Keratinocyte (primary cell): ENCODE results near the gene SPATA12. TPM values are rescaled to one million over a fixed set of nuclear protein-coding genes. Genes with fewer than 3 reads are reported as not detected.

Experiments
- DNase-seq: peaks from one replicate; pipeline ENCODE4 v3.0.0-alpha.2; 2011; ENCODE audit warnings: low read depth, missing footprints, low spot score
- FAIRE-seq: peaks from 2 replicates; lab custom pipeline; 2011; peaks lifted over from hg19 to GRCh38; lab: Jason Lieb, UNC
- H2AFZ ChIP-seq: 2 replicates; pipeline ENCODE4 v1.6.0; 2012; ENCODE audit warnings: low read length, control low read depth, inconsistent platforms; ENCODE audit not compliant: control insufficient read depth
- H3K27ac ChIP-seq: 2 replicates; pipeline ENCODE4 v1.5.1; 2011; ENCODE audit warnings: low read length; ENCODE audit not compliant: control insufficient read depth, insufficient read depth
- H3K27me3 ChIP-seq: 3 replicates; pipeline ENCODE4 v1.6.0; 2011; ENCODE audit warnings: low read length; ENCODE audit not compliant: control insufficient read depth, insufficient read depth; ENCODE audit errors: extremely low read depth
- H3K36me3 ChIP-seq, 2 experiments: 2 replicates in 1 of 2; 3 replicates in 1 of 2; pipeline ENCODE4 v1.5.1; 2011; ENCODE audit warnings: low read length in 2 of 2, mild to moderate bottlenecking in 1 of 2; ENCODE audit not compliant: control insufficient read depth in 2 of 2, insufficient read depth in 2 of 2; ENCODE audit errors: extremely low read depth in 1 of 2
- H3K4me1 ChIP-seq: 3 replicates; pipeline ENCODE4 v1.5.1; 2011; ENCODE audit warnings: low read length; ENCODE audit not compliant: control insufficient read depth, insufficient read depth; ENCODE audit errors: extremely low read depth
- H3K4me2 ChIP-seq: 3 replicates; pipeline ENCODE4 v1.6.0; 2011; ENCODE audit warnings: low read depth, low read length; ENCODE audit not compliant: control insufficient read depth, insufficient read depth; ENCODE audit errors: extremely low read depth
- H3K4me3 ChIP-seq, 3 experiments: fragments of 200-600 bp in 1 of 3; sonication (generic) in 1 of 3; 2 replicates in 2 of 3; 3 replicates in 1 of 3; pipeline ENCODE4 v1.5.1; 2011 to 2016; ENCODE audit warnings: low read length in 3 of 3, mild to moderate bottlenecking in 3 of 3, control low read depth in 2 of 3, inconsistent platforms in 1 of 3, low read depth in 1 of 3, mixed read lengths in 1 of 3, mixed run types in 1 of 3, moderate library complexity in 1 of 3; ENCODE audit not compliant: control insufficient read depth in 2 of 3, insufficient read depth in 2 of 3; ENCODE audit errors: extremely low read depth in 1 of 3
- H3K79me2 ChIP-seq: 2 replicates; pipeline ENCODE4 v1.6.0; 2012; ENCODE audit warnings: low read length; ENCODE audit not compliant: control insufficient read depth, insufficient read depth
- H3K9ac ChIP-seq: 3 replicates; pipeline ENCODE4 v1.6.0; 2011; ENCODE audit warnings: low read length; ENCODE audit not compliant: control insufficient read depth, insufficient read depth; ENCODE audit errors: extremely low read depth
- H3K9me1 ChIP-seq: 3 replicates; pipeline ENCODE4 v1.6.0; 2011; ENCODE audit warnings: low read length; ENCODE audit not compliant: control insufficient read depth, insufficient read depth; ENCODE audit errors: extremely low read depth
- H3K9me3 ChIP-seq: 2 replicates; pipeline ENCODE4 v1.5.1; 2012; ENCODE audit warnings: low read depth, low read length; ENCODE audit not compliant: control insufficient read depth
- H4K20me1 ChIP-seq: 3 replicates; pipeline ENCODE4 v1.6.0; 2011; ENCODE audit warnings: low read length; ENCODE audit not compliant: control insufficient read depth, insufficient read depth; ENCODE audit errors: extremely low read depth
- EZH2 ChIP-seq: IDR thresholded peaks from one replicate; pipeline ENCODE4 v1.6.1; 2012; ENCODE audit warnings: inconsistent platforms, mild to moderate bottlenecking, low read length, moderate library complexity
- dilution Hi-C: fragments of 300-500 bp; cut with MboI; formaldehyde crosslinking; loops from one replicate; pipeline ENCODE4 v1.7.0; 2020; ENCODE audit warnings: low sequenced_read_pairs; ENCODE audit not compliant: extremely low pct_ligation_motif_present
- polyA plus RNA-seq, 5 experiments: library from polyadenylated mRNA; depleted of rRNA in 3 of 5; stranded (reverse) in 3 of 5; stranded (forward) in 1 of 5; unstranded in 1 of 5; fragments of >200 nt; gene quantifications; 1 replicate in 1 of 5; 2 replicates in 3 of 5; 3 replicates in 1 of 5; pipeline versions ENCODE4 v1.2.1 to v1.2.3, GENCODE V29; 2011 to 2012; ENCODE audit warnings: missing spikeins in 2 of 5, low read depth in 1 of 5, low replicate concordance in 1 of 5
- TF ChIP-seq, protein P1 (sequence below), 3 experiments: IDR thresholded peaks in 1 of 3; conservative IDR thresholded peaks in 1 of 3; optimal IDR thresholded peaks in 1 of 3; 2 replicates in 2 of 3; 3 replicates in 1 of 3; pipeline versions ENCODE3 to v1.5.1; 2011; ENCODE audit warnings: low read length in 3 of 3, mild to moderate bottlenecking in 3 of 3, moderate library complexity in 2 of 3, control low read depth in 1 of 3, inconsistent platforms in 1 of 3; ENCODE audit not compliant: insufficient read depth in 2 of 3; ENCODE audit errors: extremely low read depth in 1 of 3

SPATA12 gene
- polyA plus RNA-seq, 1 donor (not counting 4 experiments of a cell fraction or from before 2014, with no cell fraction given), result 0.08 TPM

DNA sequence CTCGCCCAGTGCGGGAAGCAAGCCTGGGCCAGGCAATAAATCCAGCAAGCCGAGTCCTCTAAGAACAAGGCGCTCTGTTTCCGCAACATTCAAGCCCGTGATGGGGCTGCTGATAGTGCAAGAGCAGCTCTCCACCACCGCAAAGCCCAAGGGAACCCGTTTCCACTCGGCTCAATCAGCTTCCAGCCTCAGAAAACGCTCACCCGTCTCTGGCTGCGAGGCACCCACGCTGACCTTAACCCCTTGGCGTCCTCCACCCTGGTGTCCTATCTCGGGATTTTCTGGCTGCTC lies 17.8 kb downstream of the SPATA12 start:
- Histone ChIP-seq H3K27ac (no peak overlapping the region), H3K9ac (peak overlapping the region; percentile 78), H3K79me2 (no peaks in the 10 kb centered on the region), H2AFZ (peak overlapping the region; percentile 95), H3K9me1 (no peaks in the 10 kb centered on the region), H3K27me3 (no peaks in the 10 kb centered on the region), H3K9me3 (no peaks in the 10 kb centered on the region), H3K4me3 (peak overlapping the region; percentile 67 to 80 (median 80)), H3K4me1 (peaks cover 13% of the 10 kb centered on the region), H3K4me2 (peak overlapping the region; percentile 95), H3K36me3 (peaks cover 0 to 2% of the 10 kb centered on the region in 2 experiments), H4K20me1 (no peaks in the 10 kb centered on the region)
- TF ChIP-seq EZH2, result no peak
- TF ChIP-seq, protein P1, sequence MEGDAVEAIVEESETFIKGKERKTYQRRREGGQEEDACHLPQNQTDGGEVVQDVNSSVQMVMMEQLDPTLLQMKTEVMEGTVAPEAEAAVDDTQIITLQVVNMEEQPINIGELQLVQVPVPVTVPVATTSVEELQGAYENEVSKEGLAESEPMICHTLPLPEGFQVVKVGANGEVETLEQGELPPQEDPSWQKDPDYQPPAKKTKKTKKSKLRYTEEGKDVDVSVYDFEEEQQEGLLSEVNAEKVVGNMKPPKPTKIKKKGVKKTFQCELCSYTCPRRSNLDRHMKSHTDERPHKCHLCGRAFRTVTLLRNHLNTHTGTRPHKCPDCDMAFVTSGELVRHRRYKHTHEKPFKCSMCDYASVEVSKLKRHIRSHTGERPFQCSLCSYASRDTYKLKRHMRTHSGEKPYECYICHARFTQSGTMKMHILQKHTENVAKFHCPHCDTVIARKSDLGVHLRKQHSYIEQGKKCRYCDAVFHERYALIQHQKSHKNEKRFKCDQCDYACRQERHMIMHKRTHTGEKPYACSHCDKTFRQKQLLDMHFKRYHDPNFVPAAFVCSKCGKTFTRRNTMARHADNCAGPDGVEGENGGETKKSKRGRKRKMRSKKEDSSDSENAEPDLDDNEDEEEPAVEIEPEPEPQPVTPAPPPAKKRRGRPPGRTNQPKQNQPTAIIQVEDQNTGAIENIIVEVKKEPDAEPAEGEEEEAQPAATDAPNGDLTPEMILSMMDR (optimal IDR thresholded peaks at IDR 0.05 in 1 of 3, IDR thresholded peaks at IDR 0.05 in 1 of 3, conservative IDR thresholded peaks at IDR 0.05 in 1 of 3; ENCODE audit: extremely low read depth in 1 of 3, insufficient read depth in 2 of 3, low read length in 3 of 3), result no peak
- FAIRE-seq (no peak), DNase-seq (no peak)
- dilution Hi-C loops, result loop anchor here (25.0 kb wide), 1 partner anchor 91 kb away; no protein-coding TSS in a partner anchor

DNA sequence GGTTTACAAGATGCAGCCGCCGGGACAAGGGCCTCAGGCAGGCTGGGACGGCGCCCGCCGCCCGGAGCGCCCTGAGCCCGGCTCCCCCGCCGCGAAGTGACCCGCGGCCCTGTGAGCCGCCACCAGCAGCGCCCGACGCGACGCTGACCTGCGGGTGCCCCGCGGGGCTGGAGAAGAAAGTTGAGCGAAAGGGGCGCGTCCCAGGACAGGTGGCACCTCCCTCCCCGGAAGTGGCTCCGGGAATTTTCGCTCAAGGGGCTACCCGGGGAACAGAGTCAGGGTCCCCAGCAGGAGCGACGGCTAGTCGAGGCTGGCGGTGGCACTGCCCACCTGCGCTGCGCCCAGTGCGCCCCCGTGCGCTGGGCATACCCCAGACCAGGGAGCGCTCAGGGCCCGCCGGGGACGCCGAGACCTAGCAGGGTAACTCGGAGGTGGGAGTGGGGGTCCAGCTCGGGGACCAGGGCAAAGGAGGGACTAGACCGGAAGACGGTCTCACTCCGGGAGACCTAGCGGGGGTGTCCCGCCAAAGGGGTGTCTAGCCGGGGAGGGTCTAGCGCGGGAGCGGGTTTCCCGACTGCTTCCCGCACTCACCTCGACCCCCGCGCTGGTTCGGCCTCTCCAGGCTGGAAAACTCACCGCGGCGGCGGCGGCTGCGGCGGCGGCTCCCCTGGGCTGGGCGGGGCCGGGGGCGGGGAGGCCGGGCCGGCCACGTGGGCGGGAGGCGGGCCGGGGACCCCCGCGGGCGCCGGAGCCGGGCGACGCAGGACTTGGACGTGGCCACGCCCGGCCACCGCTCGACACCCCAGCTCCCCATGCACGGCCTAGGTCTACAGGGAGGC lies 18.4 kb downstream of the SPATA12 start:
- H3K27ac ChIP-seq, result peak overlapping the region; percentile 40
- FAIRE-seq, result no peak

More for the DNA sequence above, 18.4 kb downstream of the SPATA12 start:
- no peaks in the 10 kb centered on the region for H3K27me3 ChIP-seq
- H3K9me3 ChIP-seq, result no peaks in the 10 kb centered on the region
- no peaks in the 10 kb centered on the region for H3K9me1 ChIP-seq
- peaks cover 13% of the 10 kb centered on the region for H3K4me1 ChIP-seq
- peak overlapping the region; percentile 95 for H3K4me2 ChIP-seq
- no peak for DNase-seq
- H2AFZ ChIP-seq, result peak overlapping the region; percentile 95
- peaks cover 0 to 2% of the 10 kb centered on the region in 2 experiments for H3K36me3 ChIP-seq
- TF ChIP-seq EZH2, result no peak
- TF ChIP-seq, protein P1 (optimal IDR thresholded peaks at IDR 0.05 in 1 of 3, IDR thresholded peaks at IDR 0.05 in 1 of 3, conservative IDR thresholded peaks at IDR 0.05 in 1 of 3; ENCODE audit: extremely low read depth in 1 of 3, insufficient read depth in 2 of 3, low read length in 3 of 3), result peak in 1 of 3 experiments; percentile 37
- H3K9ac ChIP-seq, result peak overlapping the region; percentile 78
- no peaks in the 10 kb centered on the region for H3K79me2 ChIP-seq
- H3K4me3 ChIP-seq, result peak overlapping the region; percentile 67 to 80 (median 80)
- H4K20me1 ChIP-seq, result no peaks in the 10 kb centered on the region
- dilution Hi-C loops, result loop anchor here (25.0 kb wide), 1 partner anchor 92 kb away; no protein-coding TSS in a partner anchor
